GM12874 (cell line): ENCODE measurements around the gene KATNAL2.
A peak's percentile ranks its signal among the peaks of the same experiment; 100 is the strongest.

ENCODE experiments used
- CTCF ChIP-seq: IDR thresholded peaks from 2 replicates; pipeline ENCODE4 v1.5.1; 2011; ENCODE audit warnings: low read depth, mild to moderate bottlenecking, control low read depth, low read length, moderate library complexity; ENCODE audit not compliant: insufficient read depth

KATNAL2 gene

GRCh38 chr18:47095810-47096209 is 178.4 kb downstream of the KATNAL2 start:
- no peak for TF ChIP-seq CTCF

GRCh38 chr18:47100212-47100831 is 182.9 kb downstream of the KATNAL2 start:
- TF ChIP-seq CTCF, result peak; percentile 70

- TF ChIP-seq CTCF, result no peak
These were observed 191.0 kb downstream of the KATNAL2 start for GRCh38 chr18:47108373-47108772.

- no peak for TF ChIP-seq CTCF
These were observed 191.6 kb downstream of the KATNAL2 start for GRCh38 chr18:47108998-47109405.

GRCh38 chr18:47109720-47110119 is 192.3 kb downstream of the KATNAL2 start:
- TF ChIP-seq CTCF, result no peak

GRCh38 chr18:47110492-47111274 is 193.3 kb downstream of the KATNAL2 start:
- TF ChIP-seq CTCF, result no peak

- TF ChIP-seq CTCF, result no peak
These were observed 196.6 kb downstream of the KATNAL2 start for GRCh38 chr18:47113796-47114540.
